HG03097 (cell line): Measurements from ENCODE around the gene RASAL1.
A peak's percentile ranks its signal among the peaks of the same experiment; 100 is the strongest.

Source experiments
- ATAC-seq: cut with Tn5 transposase; IDR thresholded peaks from one replicate; pipeline ENCODE4 v1.9.1; 2021; ENCODE audit not compliant: unreplicated experiment, low FRiP score

The RASAL1 gene

GRCh38 chr12:113135178-113136127 is at the start of gene RASAL1:
Gene RASAL1, minus strand, starts transcription at chr12:113135761. Its CDS starts 299 bp downstream, at chr12:113135462.
- no peak for ATAC-seq

DNA sequence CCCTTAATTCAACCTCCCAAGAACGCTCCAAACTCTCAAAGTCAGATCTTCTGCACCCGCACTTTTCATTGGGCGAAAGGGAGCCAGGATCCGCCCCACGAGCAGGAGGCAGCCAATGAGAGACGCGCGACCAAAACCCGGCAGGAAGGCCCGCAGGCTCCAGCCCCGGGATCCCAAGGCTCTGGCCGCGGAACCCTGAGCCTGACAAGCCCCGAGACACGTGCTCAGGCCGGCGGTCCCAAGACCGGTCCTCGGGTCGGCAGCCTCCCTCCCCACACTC is 49.3 kb upstream of the RASAL1 start:
- peak; percentile 80 for ATAC-seq

DNA sequence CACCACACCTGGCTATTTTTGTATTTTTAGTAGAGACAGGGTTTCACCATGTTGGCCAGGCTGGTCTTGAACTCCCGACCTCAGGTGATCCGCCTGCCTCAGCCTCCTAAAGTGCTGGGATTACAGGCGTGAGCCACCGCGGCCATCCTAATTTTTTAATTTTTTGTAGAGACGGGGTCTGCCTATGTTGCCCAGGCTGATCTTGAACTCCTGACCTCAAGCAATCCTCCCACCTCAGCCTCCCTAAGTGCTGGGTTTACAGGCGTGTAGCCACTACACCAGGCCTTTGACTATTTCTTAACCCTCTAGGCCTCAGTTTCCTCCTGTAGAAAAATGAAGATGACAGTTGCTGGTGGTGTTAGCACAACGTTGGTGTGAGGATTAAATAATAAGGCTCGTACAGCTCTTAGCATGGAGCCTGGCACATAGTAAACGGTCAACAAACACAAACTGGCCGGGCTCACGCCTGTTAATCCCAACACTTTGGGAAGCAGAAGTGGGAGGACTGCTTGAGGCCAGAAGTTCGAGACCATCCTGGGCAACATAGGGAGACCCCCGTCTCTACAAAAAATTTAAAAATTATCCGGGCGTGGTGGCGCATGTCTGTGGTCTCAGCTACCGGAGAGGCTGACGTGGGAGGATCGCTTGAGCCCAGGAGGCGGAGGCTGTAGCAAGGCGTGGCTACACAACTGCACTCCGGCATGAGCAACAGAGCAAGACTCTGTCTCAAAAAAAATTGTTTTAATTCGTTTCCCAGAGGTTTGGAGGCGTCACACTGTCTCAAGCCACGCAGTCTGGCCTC is 48.7 kb upstream of the RASAL1 start:
- peak; percentile 40 for ATAC-seq

GRCh38 chr12:113183030-113183589 is 47.5 kb upstream of the RASAL1 start:
- ATAC-seq = no peak

DNA sequence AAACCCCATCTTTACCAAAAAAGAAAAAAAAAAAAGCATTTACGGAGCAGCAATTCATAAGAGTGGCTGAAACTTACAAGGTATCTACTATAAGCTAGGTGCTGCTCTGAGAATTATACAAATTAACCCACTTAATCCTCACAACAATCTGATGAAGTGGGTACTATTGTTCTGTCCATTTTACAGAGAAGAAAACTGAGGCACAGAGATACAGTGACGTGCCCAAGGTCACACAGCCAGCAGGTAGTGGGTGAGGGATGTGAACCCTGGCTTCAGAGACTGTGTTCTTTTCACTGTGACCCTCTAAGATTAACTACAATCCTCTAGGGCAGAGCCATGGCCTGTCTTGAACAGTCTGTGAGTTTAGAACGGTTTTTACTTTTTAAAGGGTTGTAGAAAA is 46.4 kb upstream of the RASAL1 start:
- ATAC-seq = no peak

DNA sequence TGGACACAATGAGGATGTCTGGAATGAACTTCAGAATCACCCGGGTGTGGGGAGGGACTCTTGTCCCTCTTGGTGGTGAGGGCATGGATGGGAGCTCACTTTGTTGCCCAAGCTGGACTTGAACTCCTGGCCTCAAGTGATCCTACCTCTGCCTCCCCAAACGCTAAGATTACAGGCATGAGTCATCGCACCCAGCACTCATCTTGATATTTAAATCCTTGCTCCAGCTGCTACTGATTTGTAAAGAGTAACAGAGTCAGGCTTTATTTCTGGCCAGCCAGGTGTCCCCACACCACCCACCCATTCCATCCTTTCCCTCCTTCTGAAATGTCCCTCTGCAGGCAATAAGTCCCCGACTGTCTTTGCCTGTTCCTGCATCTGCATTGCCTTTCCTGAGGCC is 44.8 kb upstream of the RASAL1 start:
- no peak for ATAC-seq

- ATAC-seq = no peak
These were observed 43.5 kb upstream of the RASAL1 start for GRCh38 chr12:113179023-113179422.

DNA sequence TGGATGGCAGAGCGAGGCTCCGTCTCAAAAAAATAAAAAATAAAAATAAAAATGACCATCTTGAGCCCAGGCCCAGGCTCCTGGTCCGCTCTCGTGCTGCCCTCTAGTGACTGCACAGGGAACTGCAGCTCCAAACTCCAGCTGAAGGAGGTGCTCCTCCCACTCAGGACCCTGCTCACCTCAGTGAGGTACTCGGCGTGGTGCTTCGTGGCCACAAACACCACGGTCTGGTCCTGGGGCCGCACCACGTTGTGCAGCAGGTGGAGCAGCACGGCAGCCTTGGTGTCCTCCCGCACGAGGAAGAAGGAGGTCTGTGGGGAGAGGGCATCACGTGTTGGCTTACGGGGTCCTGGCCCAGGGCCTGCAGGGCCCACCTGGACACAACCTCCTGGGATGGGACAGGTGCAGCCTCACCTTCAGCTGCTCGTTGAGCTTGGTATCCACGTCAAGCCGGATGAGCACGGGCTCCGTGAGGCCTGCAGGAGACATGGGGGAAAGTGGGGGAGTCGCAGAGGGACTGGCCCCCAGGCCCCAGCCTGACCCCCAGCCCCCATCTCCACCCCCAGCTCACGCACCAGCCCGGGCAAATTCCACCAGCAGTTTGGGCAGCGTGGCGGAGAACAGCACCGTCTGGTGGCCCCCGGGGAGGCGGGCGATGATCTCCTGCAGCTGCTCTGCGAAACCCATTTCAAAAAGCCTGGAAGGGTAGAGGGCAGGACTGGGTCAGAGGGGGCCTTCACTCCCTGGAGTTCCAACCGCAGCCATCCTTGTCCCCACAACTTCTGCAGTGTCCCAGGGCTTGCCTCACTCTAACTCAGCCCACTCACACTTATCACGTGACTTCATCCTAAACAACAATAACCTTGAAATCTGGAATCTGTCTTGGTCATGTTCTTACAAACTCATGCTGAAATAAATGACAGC is 39.2 kb upstream of the RASAL1 start:
- no peak for ATAC-seq

DNA sequence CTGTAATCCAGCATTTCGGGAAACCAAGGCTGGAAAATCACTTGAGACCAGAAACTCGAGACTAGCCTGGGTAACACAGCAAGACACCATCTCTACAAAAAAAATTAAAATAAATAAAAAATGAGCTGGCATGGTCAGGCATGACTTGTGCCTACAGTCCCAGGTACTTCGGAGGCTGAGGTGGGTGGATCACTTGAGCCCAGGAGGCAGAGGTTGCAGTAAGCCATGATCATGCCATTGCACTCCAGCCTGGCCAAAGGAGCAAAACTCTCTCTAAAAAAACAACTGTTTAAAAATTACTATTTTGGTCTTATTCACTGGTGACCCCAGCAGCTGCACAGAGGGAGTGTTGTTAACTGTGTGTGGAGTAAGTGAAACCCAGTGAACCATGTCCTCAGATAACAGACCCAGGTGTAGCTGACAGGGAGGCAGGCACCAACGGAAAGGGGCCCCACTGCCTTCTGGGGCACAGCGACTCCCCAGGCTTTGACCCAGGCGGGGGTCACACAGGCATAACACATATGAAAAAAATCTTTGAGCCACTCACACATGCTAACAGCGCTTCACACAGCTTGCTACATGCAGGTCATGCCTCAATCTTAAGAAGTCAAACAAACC is 37.6 kb upstream of the RASAL1 start:
- no peak for ATAC-seq

DNA sequence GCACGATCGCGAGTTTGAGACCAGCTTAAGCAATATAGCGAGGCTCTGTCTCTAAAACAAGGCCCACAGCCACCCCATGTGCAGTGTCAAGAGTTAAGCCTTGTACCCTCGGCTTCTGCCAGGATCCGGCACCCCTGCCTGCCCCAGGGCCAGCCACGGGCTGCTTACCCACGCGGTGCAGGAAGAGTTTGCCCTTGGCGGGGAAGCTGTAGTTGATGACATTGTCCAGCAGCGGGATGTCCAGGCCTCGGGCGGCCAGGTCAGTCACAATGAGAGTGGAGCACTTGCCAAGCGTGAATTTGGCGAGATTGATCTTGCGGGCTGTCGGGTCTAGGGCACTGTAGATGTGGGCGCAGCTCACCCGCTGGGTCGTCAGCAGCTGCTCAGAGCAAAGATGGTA is 36.6 kb upstream of the RASAL1 start:
- ATAC-seq = no peak

DNA sequence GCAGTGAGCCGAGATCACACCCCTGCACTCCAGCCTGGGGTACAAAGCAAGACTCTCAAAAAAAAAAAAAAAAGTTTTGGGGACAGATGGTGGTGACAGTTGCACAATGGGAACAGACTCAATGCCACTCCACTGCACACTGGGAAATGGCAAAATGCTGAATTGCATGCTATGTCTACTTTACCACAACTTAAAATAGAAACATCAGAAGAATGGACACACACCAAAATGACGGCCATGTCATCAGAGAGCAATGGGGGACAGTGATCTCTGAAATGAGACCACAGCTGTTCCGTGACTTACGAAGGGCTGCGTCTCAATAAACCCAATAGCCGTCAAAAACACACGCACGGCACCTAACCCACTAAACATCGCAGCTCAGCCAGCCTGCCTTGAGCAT is 36.0 kb upstream of the RASAL1 start:
- ATAC-seq = no peak

GRCh38 chr12:113170926-113171325 is 35.4 kb upstream of the RASAL1 start:
- no peak for ATAC-seq

DNA sequence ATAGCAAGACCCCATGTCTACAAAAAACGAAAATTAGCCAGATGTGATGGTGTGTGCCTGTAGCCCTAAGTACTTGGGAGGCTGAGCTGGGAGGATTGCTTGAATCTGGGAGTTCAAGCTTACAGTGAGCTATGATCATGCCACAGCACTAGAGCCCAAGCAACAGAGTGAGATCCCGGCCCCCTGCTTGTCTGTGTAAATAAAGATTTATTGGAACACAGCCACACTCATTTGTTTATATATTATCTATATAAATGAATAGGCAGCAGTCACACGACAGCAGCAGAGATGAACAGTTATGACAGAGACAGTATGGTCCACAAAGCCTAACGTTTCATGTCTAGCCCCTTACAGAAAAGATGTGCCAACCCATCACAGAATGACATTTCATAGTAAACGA is 34.9 kb upstream of the RASAL1 start:
- no peak for ATAC-seq

DNA sequence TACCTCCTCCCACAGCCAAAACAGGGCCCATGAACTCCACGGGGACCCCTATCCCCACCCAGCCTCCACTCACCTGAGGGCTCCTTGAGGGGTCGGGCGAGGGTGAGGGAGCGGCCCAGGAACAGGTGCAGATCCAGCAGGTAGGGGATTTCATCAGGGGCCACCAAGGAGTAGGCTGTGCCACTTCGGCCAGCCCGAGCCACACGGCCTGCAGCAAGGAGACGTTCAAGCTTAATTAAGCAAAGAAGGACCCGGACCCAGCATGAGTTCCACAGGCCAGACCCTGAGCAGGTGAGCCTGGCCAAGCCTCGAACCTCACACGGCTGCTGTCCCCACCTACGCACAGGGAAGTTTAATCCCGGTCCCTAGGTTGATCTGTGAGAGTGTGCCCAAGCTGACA is 34.1 kb upstream of the RASAL1 start:
- ATAC-seq = no peak

DNA sequence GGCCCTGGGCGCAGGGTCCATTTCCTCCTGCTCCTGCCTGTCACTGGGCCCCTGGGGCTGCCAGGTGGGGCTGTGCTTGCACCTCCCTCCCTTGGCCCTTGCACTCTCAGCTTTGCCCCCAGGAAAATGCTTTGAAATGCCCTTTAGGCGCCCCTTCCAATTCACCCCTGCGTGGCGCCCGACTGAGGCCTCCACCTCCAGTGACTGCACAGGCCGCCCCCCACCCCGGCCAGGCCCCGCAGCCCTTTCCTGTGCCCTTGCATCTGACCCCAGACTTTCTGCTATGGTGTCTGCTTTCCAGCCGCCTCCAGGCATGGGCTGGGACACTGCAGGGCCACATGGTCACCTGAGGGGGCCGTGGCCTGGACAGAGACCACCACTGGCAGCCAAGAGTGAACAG is 32.3 kb upstream of the RASAL1 start:
- no peak for ATAC-seq

DNA sequence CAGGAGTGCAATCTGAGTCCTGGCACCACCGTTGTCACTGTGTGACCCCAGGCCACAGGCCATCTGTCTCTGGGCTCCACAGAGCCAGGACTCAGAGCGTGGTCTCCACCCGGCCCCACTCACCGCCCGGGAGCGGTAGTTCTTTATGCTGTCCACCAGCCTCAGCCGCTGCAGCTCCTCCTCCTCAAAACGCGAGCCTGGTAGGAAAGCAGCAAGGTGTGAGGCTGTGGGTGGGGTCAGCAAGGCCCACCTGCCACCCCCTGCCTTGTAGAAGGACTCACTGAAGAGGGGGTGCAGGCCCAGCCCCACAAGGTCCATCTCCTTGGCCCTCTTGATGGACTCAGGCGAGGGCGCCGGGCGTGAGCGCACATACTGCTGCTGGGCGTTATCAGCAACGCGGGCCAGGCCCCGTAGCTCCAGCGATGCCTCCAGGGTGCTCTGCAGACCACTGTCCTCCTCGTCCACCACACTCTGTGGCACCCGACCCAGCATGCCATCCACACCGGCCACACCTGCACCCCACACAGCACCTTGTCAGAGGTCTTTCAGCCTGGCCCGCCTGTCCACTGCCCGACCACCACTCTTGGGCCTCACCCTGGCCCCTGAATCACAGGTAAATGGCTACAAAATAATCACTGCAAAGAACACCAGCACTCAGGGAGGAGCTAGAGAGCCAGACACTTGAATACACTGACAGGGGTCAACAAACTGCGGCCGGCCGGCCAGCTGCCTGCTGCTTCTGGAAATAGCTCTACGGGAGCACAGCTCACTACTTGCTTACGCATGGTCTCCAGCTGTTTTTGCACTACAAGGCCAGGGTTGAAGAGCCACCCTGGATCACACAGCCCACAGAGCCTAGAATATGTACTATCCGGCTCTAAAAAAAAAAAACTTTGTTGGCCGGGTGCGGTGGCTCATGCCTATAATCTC is 30.2 kb upstream of the RASAL1 start:
- no peak for ATAC-seq

DNA sequence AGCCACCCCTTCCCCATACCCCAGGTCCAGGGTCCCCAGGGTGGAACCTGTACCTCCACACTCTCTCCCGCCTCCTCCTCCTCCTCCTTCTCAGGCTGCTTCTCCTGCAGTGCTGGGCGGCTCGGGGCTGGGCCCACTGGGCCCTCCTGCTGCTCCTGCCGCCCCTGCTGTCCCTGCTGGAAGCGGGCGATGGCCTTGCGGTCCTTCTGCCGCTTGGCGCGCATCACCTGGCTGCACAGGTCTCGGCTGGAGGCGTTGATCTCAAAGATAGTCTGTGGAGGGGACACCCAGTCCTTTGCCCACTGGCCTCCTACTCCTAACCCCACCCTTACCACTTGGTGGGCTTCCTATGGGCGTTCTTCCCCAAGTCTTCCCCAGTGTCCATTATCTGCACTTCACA is 28.5 kb upstream of the RASAL1 start:
- no peak for ATAC-seq

- no peak for ATAC-seq
These were observed 27.4 kb upstream of the RASAL1 start for GRCh38 chr12:113163030-113163360.
